PC-9 (cell line): ENCODE data around the gene AAMDC. TPM values are rescaled to one million over a fixed set of nuclear protein-coding genes. Genes with fewer than 3 reads are reported as not detected.
"Not testable (repeated sequence)": the region's sequence is repeated elsewhere in the genome, so short reads cannot be mapped to it uniquely, and the experiment has no call there.

ENCODE experiments used
- BruUV-seq: library from RNA; stranded (reverse); fragments of 400-500 nt; replicated peaks from 2 replicates; lab custom pipeline; 2021; lab: Mats Ljungman, UMichigan
- CTCF ChIA-PET: fragments of 300-600 bp; sonication (Branson Sonifier 250); formaldehyde crosslinking; loops from one replicate; lab custom pipeline; 2022; ENCODE audit warnings: antibody characterized with exemption; lab: Charles Lee
- POLR2A ChIA-PET: fragments of 300-600 bp; sonication (Branson Sonifier 250); formaldehyde crosslinking; loops from one replicate; lab custom pipeline; 2022; ENCODE audit warnings: antibody characterized with exemption; ENCODE audit not compliant: unreplicated experiment; lab: Charles Lee
- DNase-seq, 2 experiments: peaks; one replicate each; pipeline versions ENCODE4 v3.0.0 to v3.0.0-alpha.2; 2015 to 2022; ENCODE audit warnings: mixed read lengths in 1 of 2
- H2AFZ ChIP-seq: fragments of 200-600 bp; sonication (generic); 2 replicates; pipeline ENCODE4 v1.8.1; 2017; ENCODE audit warnings: antibody characterized with exemption
- H3F3A ChIP-seq: fragments of 200-600 bp; sonication (generic); 2 replicates; pipeline ENCODE4 v1.8.1; 2017; ENCODE audit warnings: antibody characterized with exemption, mild to moderate bottlenecking, low read depth; ENCODE audit not compliant: insufficient read depth
- H3K27ac ChIP-seq: fragments of 200-600 bp; sonication (generic); 2 replicates; pipeline ENCODE4 v1.6.1; 2016; ENCODE audit warnings: mixed run types
- H3K27me3 ChIP-seq: fragments of 200-600 bp; sonication (generic); 2 replicates; pipeline ENCODE4 v1.6.1; 2016; ENCODE audit warnings: low read depth, mixed run types; ENCODE audit not compliant: insufficient read depth
- H3K36me3 ChIP-seq: fragments of 200-600 bp; sonication (generic); 2 replicates; pipeline ENCODE4 v1.6.1; 2016; ENCODE audit warnings: low read depth, mixed run types
- H3K4me1 ChIP-seq: fragments of 200-600 bp; sonication (generic); replicated peaks from 2 replicates; pipeline ENCODE4 v1.6.1; 2016; ENCODE audit warnings: mixed run types; ENCODE audit not compliant: insufficient read depth
- H3K4me2 ChIP-seq: fragments of 200-600 bp; sonication (generic); 2 replicates; pipeline ENCODE4 v1.6.1; 2017; ENCODE audit warnings: mixed run types
- H3K4me3 ChIP-seq: fragments of 200-600 bp; sonication (generic); 2 replicates; pipeline ENCODE4 v1.6.1; 2016; ENCODE audit warnings: mixed run types
- H3K79me2 ChIP-seq: fragments of 200-600 bp; sonication (generic); 2 replicates; pipeline ENCODE4 v1.6.1; 2017; ENCODE audit warnings: low read depth, mixed run types
- H3K9me2 ChIP-seq: fragments of 200-600 bp; sonication (generic); 2 replicates; pipeline ENCODE4 v1.8.1; 2017; ENCODE audit warnings: mild to moderate bottlenecking; ENCODE audit not compliant: insufficient read depth
- H3K9me3 ChIP-seq: fragments of 200-600 bp; sonication (generic); 2 replicates; pipeline ENCODE4 v1.8.1; 2016; ENCODE audit warnings: low read depth; ENCODE audit not compliant: insufficient read depth
- H4K20me1 ChIP-seq: fragments of 200-600 bp; sonication (generic); 2 replicates; pipeline ENCODE4 v1.8.1; 2017; ENCODE audit not compliant: insufficient read depth
- EZH2 ChIP-seq: fragments of 200-600 bp; sonication (generic); IDR thresholded peaks from 2 replicates; pipeline ENCODE4 v1.8.0; 2017; ENCODE audit warnings: antibody characterized with exemption, low read depth
- intact Hi-C: fragments of 100-400 bp; cut with micrococcal nuclease; formaldehyde crosslinking; loops from one replicate; pipeline ENCODE4 v1.10.0; 2022; ENCODE audit not compliant: unreplicated experiment
- total RNA-seq: library from RNA; stranded (reverse); gene quantifications from 2 replicates; pipeline ENCODE4 v1.2.3, GENCODE V29; 2021
- TF ChIP-seq, protein P1 (sequence below): fragments of 200-600 bp; sonication (generic); conservative IDR thresholded peaks from 2 replicates; pipeline ENCODE4 v1.6.1; 2017; ENCODE audit warnings: mixed run types, antibody characterized with exemption, mild to moderate bottlenecking, moderate library complexity

Gene AAMDC
- total RNA-seq, 1 experiment from 2014 or later = 39.8 TPM

DNA sequence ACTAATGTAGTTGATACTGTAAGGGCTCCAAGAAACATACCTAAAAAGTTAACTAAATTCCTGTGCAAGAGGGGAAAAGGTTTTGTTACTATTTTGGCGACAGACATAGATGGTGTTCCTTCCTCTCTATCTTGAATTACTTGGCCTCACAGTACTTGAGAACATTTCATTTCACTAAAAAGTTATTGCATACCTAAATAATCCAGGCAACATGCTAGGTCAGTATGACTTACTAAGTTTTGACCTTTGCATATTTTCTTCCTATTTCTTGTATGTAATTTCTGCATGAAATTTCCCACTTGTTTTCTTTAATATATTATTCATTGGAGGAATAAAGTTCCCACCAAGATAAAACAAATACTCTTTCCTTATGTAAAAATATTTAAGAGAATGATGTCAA lies 74.0 kb downstream of the AAMDC start:
- DNase-seq, H3K4me3 ChIP-seq, H3K4me2 ChIP-seq, H3K27ac ChIP-seq, H3F3A ChIP-seq, BruUV-seq, H2AFZ ChIP-seq, H3K9me3 ChIP-seq, H3K9me2 ChIP-seq, CTCF ChIA-PET, POLR2A ChIA-PET, H3K4me1 ChIP-seq, H4K20me1 ChIP-seq, H3K27me3 ChIP-seq, H3K79me2 ChIP-seq, intact Hi-C loops: not testable (repeated sequence)
- 0 out of 2 replicates have a peak, but pooled peaks cover 11% of the 10 kb centered on the region for H3K36me3 ChIP-seq

DNA sequence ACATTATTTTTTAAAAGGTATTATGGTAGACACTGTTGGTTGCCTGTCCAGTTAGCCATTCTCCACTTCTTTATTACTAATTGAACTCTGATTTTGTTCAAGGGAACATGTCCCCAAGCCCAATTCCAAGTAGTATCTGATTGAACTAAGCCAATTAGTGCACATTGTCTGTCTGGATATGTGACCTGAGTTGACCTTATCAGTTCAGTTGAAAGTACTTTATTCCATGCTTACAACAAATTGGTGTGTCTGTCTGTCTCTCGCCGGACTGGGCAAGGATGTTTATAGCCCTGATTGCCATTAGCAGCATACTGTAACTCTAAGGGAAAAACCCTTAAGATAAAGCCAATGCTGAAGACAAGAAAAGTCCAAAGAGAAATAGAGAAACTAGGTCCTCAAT lies 87.9 kb downstream of the AAMDC start:
- TF ChIP-seq, protein P1, sequence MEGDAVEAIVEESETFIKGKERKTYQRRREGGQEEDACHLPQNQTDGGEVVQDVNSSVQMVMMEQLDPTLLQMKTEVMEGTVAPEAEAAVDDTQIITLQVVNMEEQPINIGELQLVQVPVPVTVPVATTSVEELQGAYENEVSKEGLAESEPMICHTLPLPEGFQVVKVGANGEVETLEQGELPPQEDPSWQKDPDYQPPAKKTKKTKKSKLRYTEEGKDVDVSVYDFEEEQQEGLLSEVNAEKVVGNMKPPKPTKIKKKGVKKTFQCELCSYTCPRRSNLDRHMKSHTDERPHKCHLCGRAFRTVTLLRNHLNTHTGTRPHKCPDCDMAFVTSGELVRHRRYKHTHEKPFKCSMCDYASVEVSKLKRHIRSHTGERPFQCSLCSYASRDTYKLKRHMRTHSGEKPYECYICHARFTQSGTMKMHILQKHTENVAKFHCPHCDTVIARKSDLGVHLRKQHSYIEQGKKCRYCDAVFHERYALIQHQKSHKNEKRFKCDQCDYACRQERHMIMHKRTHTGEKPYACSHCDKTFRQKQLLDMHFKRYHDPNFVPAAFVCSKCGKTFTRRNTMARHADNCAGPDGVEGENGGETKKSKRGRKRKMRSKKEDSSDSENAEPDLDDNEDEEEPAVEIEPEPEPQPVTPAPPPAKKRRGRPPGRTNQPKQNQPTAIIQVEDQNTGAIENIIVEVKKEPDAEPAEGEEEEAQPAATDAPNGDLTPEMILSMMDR = no peak
- no peak for TF ChIP-seq EZH2
- peaks cover 15% of the 10 kb centered on the region for H3K36me3 ChIP-seq
- H3K79me2 ChIP-seq = no peaks in the 10 kb centered on the region
- H3K27ac ChIP-seq = no peak overlapping the region
- H2AFZ ChIP-seq = no peak overlapping the region
- no peak for DNase-seq
- H3K4me2 ChIP-seq = no peak overlapping the region
- peaks cover 1% of the 10 kb centered on the region; the same call in 1 of the 2 replicates for H4K20me1 ChIP-seq
- CTCF ChIA-PET = no interaction called here
- BruUV-seq = no TSS peak
- H3K27me3 ChIP-seq = no peaks in the 10 kb centered on the region
- H3F3A ChIP-seq = peaks cover 10% of the 10 kb centered on the region
- peaks cover under 1% of the 10 kb centered on the region for H3K4me1 ChIP-seq
- no peak overlapping the region for H3K4me3 ChIP-seq
- no peaks in the 10 kb centered on the region for H3K9me2 ChIP-seq
- intact Hi-C loops = no loop called here
- no peaks in the 10 kb centered on the region for H3K9me3 ChIP-seq
- POLR2A ChIA-PET = no interaction called here

DNA sequence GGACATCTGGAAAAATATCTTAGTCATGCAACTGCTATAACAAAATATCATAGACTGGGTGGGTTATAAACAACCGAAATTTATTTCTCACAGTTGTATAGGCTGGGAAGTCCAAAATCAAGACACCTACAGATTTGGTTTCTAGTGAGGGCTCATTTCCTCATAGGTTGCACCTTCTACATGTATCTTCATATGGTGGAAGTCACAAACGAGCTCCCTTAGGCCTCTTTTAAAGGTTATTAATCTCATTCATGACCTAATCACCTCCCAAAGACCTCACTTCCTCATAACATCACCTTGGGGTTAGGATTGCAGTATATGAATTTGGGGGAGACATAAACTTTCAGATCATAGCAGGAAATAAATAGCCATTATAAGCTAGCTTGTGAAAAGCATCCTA lies 88.3 kb downstream of the AAMDC start:
- Histone ChIP-seq H2AFZ (no peak overlapping the region), H3K27ac (no peak overlapping the region), H3K79me2 (no peaks in the 10 kb centered on the region), H3K4me2 (no peak overlapping the region), H3K9me2 (no peaks in the 10 kb centered on the region), H3K27me3 (no peaks in the 10 kb centered on the region), H3K36me3 (peaks cover 15% of the 10 kb centered on the region; the same call in 1 of the 2 replicates), H3F3A (peaks cover 14% of the 10 kb centered on the region), H3K9me3 (no peaks in the 10 kb centered on the region), H3K4me3 (no peak overlapping the region), H3K4me1 (peaks cover 5% of the 10 kb centered on the region), H4K20me1 (peaks cover 5% of the 10 kb centered on the region; the same call in 1 of the 2 replicates)
- no peak for DNase-seq
- TF ChIP-seq, protein P1 = no peak
- TF ChIP-seq EZH2 = no peak
- CTCF ChIA-PET = no interaction called here
- intact Hi-C loops = no loop called here
- no TSS peak for BruUV-seq
- POLR2A ChIA-PET = no interaction called here

DNA sequence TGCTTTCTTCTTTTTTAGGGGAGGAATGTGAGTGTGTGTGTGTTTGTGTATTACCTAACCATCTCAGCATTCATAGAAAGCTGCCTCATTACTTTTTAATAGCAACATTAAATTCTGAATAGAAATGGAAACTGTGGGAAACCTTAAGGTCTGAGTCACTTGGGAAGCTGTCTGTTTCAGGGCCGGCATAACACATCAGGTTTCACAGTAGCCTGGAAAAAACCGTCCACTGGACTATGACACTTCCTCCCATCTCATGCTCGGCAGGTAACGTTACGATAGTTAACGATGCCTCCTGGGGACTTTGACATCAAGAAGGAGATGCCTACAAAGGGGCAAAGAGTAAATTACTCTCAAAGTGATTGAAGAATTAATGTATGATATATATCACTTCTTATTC lies 89.9 kb downstream of the AAMDC start:
- Histone ChIP-seq H3K4me1 (peaks cover 18% of the 10 kb centered on the region), H4K20me1 (peaks cover 11% of the 10 kb centered on the region; the same call in 1 of the 2 replicates), H3K36me3 (peaks cover 15% of the 10 kb centered on the region; the same call in 1 of the 2 replicates), H3F3A (peaks cover 29% of the 10 kb centered on the region)
- H3K4me2 ChIP-seq, BruUV-seq, POLR2A ChIA-PET, H3K27me3 ChIP-seq, H3K9me3 ChIP-seq, CTCF ChIA-PET, H3K27ac ChIP-seq, H3K79me2 ChIP-seq, H3K4me3 ChIP-seq, intact Hi-C loops, H2AFZ ChIP-seq, DNase-seq, H3K9me2 ChIP-seq: not testable (repeated sequence)

DNA sequence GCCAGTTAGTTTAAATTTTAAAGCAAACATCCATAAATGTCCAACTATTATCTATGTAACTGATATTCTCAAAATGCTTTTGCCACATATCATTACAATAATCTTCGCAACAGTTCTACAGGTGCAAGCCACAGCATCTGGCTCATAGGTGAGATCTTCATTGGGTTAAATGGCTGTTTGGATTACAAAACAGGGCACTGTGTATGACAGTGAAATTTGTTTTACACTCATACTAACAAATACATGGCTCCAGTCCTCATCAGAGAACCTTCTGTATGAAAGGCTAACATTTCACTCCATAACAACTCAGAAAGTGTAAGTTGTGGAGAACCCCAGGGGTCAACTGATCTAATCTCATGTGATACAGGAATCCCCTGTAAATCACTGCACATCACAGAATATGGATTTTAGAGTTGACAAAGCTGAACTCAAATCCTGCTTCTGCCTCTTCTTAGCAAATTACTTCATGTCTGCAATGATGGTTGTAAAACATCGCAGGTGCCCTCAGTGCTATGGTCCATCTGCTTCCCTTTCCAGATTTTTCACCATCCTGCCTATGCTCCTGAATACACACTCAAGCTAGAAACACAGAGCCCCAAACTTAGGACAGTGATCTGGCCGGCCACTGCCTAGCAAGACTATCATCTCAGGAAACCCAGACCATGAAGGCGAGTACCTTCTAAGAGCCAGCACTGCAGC lies 92.8 kb downstream of the AAMDC start:
- H3K36me3 ChIP-seq, DNase-seq, intact Hi-C loops, H3K27me3 ChIP-seq, H3K79me2 ChIP-seq, POLR2A ChIA-PET, BruUV-seq, H3K9me3 ChIP-seq, H3K9me2 ChIP-seq, H3K27ac ChIP-seq, H3K4me3 ChIP-seq, H2AFZ ChIP-seq: not testable (repeated sequence)
- peak overlapping the region; percentile 41 for H3K4me2 ChIP-seq
- CTCF ChIA-PET = interaction anchor here (1.0 kb wide), 1 partner anchor 81 kb away, joined by 3 read pairs; the partner anchor contains the start of gene INTS4
- peaks cover 18% of the 10 kb centered on the region for H3K4me1 ChIP-seq
- peaks cover 31% of the 10 kb centered on the region for H3F3A ChIP-seq
- peaks cover 11% of the 10 kb centered on the region; the same call in 1 of the 2 replicates for H4K20me1 ChIP-seq
